Measurements from ENCODE around the gene ACTL6A.

DNA sequence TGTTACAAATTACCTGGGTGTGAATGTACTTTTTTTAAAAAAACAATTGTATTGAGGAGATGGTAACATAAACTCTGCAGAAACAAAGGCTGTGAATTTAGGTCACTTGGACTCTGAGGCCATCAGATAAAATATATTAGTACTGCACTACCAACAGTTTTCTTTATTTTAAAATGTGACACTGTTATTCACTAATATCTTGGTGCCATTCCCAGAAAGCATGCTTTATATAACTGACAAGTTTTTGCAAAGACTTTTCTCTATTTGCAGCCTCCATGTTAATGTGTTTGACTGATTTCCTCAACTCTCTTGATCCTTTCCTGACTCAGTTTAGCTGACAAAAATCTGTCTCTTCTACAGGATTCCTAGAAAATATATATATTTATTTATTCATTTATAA is 26.5 kb upstream of the ACTL6A start:
- TF ChIP-seq EZH2 (IDR thresholded peaks at IDR 0.05) (no peak), POLR2AphosphoS5 (IDR thresholded peaks at IDR 0.05; ENCODE audit: borderline replicate concordance, low read depth, low read length) (no peak), FOXP2 (optimal IDR thresholded peaks at IDR 0.05; ENCODE audit: control extremely low read depth, extremely low read length, insufficient read depth) (no peak)
